SJCRH30 (cell line): ENCODE results near the gene ARL14. TPM values are rescaled to one million over a fixed set of nuclear protein-coding genes. Genes with fewer than 3 reads are reported as not detected.

ENCODE experiments used
- DNase-seq, 2 experiments: peaks; one replicate each; pipeline ENCODE4 v3.0.0-alpha.2; 2015 to 2020
- H3K27ac ChIP-seq: fragments of 250-450 bp; sonication (Bioruptor Pico); 2 replicates; pipeline ENCODE4 v1.5.1; 2020; ENCODE audit warnings: mild to moderate bottlenecking, moderate library complexity
- H3K27me3 ChIP-seq: fragments of 250-450 bp; sonication (Bioruptor Pico); 2 replicates; pipeline ENCODE4 v1.5.1; 2020; ENCODE audit warnings: mild to moderate bottlenecking, moderate library complexity
- H3K36me3 ChIP-seq: fragments of 250-450 bp; sonication (Bioruptor Pico); 2 replicates; pipeline ENCODE4 v1.5.1; 2020; ENCODE audit warnings: mild to moderate bottlenecking, moderate library complexity
- H3K4me1 ChIP-seq: fragments of 250-450 bp; sonication (Bioruptor Pico); 2 replicates; pipeline ENCODE4 v1.5.1; 2020; ENCODE audit warnings: mild to moderate bottlenecking, moderate library complexity
- H3K4me3 ChIP-seq: fragments of 250-450 bp; sonication (Bioruptor Pico); 2 replicates; pipeline ENCODE4 v1.5.1; 2020; ENCODE audit warnings: mild to moderate bottlenecking, moderate library complexity
- H3K9me3 ChIP-seq: fragments of 250-450 bp; sonication (Bioruptor Pico); replicated peaks from 2 replicates; pipeline ENCODE4 v1.5.1; 2020; ENCODE audit warnings: mild to moderate bottlenecking, moderate library complexity
- total RNA-seq: library from RNA; depleted of rRNA; stranded (reverse); fragments of >200 nt; shearing (Covaris generic); gene quantifications from 2 replicates; pipeline ENCODE4 v1.2.3, GENCODE V29; 2014; rRNA removed

Gene ARL14
- not detected in 2 replicates for total RNA-seq

DNA sequence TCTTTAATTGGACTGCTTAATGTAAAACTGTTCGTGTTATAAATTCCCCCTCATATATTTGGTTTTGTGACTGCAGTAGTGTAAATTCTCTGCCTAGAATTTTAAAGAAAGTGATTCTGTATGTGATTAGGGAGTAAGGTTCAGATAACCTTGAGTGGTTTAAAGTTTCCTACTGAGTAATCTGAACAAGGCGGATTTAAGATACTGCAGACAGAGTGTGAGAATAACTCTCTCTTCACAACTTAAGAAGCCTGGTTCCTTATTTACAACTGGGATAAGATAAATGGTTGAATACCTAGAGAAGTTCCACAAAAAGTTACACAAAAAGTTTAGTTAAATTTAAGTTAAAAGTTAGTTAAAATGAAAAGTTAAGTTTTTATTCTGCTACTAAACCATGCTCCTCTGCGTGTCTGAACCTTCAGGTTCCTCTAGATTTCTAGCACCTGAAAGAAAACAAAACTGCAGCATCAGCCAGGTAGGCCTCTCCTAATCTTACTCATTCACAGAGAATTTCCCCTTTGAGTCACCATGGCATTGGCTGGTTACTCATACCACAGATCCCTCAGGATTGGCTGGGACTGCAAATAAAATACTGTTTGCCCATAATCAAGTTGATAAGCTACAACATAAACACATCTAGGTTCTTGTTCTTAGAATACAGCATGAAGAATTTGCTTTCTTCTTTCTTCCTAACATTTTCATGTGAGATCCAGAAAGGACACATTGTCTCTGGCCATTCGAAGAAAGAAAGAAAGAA is at the start of gene ARL14:
Gene ARL14, plus strand, starts transcription at position 614 of the 757 bp plus-strand sequence. CDS start 187 bp downstream, outside the sequence.
- no peak within 1 kb of the TSS for H3K27ac ChIP-seq
- H3K4me3 ChIP-seq = no peak within 1 kb of the TSS
- H3K9me3 ChIP-seq = no peaks in the 10 kb centered on the region
- H3K27me3 ChIP-seq = no peaks in the 10 kb centered on the region
- DNase-seq = no peak
- H3K36me3 ChIP-seq = no peaks in the 10 kb centered on the region
- no peaks in the 10 kb centered on the region for H3K4me1 ChIP-seq

DNA sequence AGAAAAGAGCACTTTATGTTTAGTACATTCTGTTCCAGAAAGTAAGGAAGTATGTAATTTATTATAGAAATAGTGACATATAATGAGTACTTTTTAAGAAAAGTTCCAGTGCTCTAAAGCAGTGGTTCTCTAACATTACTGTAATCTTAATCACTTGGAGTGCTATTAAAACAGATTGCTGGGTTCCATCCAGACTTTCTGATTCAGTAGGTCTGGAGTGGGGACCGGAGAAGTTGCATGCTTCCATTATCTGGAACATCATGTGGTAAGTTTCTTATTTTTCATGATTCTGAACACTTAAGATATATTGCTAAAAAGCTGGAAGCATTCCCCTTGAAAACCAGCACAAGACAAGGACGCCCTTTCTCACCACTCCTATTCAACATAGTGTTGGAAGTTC is 47.5 kb upstream of the ARL14 start:
- H3K27ac ChIP-seq = no peak overlapping the region
- no peak overlapping the region for H3K4me3 ChIP-seq
- no peaks in the 10 kb centered on the region for H3K4me1 ChIP-seq
- no peak for DNase-seq
- no peaks in the 10 kb centered on the region for H3K27me3 ChIP-seq
- H3K9me3 ChIP-seq = no peaks in the 10 kb centered on the region
- no peaks in the 10 kb centered on the region for H3K36me3 ChIP-seq

DNA sequence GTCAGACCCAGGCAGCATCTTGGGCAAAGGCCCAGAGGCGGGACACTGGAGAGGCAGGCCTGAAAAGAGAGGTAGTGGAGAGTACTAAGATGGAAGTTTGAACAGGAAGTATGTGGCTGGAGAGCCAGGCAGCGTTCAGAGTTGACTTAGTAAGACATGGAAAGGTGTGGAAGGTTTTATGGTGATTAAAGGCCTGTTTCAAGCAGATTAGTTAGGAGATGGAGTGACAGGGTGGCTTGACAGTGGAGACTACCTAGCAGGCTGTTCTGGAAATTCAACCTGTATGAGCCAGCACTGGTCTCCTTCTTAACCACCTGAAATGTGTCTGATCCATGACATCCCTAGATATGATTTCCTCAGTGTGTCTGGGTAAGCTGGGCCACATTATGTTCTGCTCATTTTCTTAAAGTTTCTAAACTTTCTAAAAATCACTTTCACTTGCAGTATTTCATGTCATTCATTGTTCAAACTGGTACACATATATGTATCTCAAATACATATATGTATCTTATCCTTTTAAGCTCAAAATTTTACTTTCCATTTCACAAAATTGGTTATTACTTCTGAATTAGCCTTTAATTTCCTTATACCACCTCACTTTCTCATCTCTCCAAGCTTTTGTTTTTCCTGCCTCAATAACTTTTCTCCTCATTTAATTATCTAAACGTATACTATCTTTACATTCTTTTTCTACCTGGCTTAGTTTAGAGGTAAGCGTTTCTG is 43.4 kb upstream of the ARL14 start:
- no peak overlapping the region for H3K27ac ChIP-seq
- H3K9me3 ChIP-seq = no peaks in the 10 kb centered on the region
- no peak for DNase-seq
- H3K4me3 ChIP-seq = no peak overlapping the region
- H3K36me3 ChIP-seq = no peaks in the 10 kb centered on the region
- H3K27me3 ChIP-seq = no peaks in the 10 kb centered on the region
- H3K4me1 ChIP-seq = no peaks in the 10 kb centered on the region

DNA sequence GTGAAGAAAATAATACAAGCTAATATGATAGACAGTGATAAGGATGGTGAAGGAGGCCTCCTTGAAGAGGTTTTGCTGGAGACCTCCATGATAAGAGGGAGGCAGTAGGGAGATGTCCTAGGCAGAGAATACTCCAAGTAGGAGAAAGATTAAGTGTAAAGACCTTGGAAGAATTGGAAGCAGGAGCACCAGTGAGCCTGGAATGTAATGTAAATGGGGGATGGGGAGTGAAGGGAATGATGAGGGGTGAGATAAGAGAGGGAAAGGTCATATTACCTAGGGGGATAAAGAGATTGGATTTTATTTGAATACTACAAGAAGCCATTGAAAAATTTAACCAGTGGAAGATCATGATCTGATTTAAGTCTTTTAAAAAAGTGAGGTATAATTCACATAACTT is 41.7 kb upstream of the ARL14 start:
- Histone ChIP-seq H3K36me3 (no peaks in the 10 kb centered on the region), H3K27me3 (no peaks in the 10 kb centered on the region), H3K4me3 (no peak overlapping the region), H3K4me1 (no peaks in the 10 kb centered on the region), H3K27ac (no peak overlapping the region), H3K9me3 (no peaks in the 10 kb centered on the region)
- no peak for DNase-seq

DNA sequence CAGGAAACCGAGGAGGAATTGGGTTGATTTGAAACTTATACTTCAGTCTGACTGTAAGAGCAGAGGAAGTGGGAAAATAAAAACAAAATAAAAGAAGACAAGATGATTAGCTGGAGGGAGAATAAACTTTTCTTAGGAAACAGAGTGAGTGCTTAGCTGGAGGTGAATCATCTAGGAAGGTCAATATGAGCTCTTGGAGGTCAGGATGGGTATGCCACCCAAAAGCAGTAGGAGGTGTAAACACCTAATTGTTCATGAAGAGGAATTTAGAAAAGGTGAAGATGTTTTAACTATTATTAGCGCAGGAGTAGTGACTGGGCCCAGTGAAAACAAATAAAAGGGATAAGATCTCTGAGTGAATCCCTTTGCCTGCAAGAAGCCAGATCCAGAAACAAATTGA is 39.9 kb upstream of the ARL14 start:
- Histone ChIP-seq H3K27ac (no peak overlapping the region), H3K4me1 (no peaks in the 10 kb centered on the region), H3K9me3 (no peaks in the 10 kb centered on the region), H3K27me3 (no peaks in the 10 kb centered on the region), H3K36me3 (no peaks in the 10 kb centered on the region), H3K4me3 (no peak overlapping the region)
- DNase-seq = no peak

DNA sequence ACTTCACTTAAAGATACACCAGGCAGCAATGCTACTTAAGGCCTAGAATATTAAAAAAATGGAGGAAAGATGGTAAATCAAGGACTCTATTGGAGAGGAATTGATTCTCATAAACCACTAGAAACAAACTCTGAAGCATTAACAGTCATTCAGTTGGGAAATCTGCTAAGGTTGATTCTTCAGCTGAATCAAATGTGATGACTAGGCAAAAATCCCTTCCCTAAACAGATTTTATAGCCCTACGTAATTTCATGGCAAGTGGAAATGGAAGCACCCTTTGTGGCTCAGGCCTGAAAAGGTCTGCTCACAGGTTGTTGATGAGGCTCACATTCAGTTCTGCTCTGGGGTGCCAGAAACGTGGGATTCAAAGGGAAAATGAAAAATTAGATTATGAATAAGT is 38.8 kb upstream of the ARL14 start:
- Histone ChIP-seq H3K36me3 (no peaks in the 10 kb centered on the region), H3K4me1 (no peaks in the 10 kb centered on the region), H3K9me3 (no peaks in the 10 kb centered on the region), H3K27me3 (no peaks in the 10 kb centered on the region), H3K27ac (no peak overlapping the region), H3K4me3 (no peak overlapping the region)
- DNase-seq = no peak

DNA sequence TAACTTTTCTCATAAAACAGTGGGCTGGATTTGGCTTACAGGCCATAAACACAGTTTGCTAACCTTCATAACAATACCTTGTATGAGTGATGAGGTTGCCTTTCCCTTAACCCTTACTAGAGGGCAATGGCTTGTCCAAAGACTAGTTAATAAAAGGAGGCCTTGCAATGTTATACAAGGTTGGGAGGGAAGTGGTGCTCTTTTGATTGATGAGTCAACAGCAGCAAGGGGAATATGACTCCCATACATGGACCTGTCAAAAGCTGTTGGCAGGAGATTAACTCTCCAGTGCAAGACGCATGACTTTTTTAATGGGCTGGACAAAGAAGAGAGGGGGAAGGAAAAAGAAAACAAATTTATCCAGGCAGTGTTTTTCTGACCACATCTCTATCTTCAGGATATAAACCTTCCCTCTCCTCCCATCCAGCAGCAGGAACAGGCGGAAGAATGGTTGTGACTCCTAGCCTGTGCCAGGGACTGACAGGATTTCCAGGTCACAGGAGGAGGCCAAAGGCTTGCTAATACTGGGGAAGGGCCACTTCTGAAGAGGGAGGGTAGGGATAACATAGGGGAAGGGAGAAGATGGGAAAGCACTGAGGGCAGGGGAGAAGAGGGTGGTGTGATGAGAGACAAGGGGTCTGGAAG is 35.2 kb upstream of the ARL14 start:
- no peak overlapping the region for H3K27ac ChIP-seq
- no peaks in the 10 kb centered on the region for H3K36me3 ChIP-seq
- H3K9me3 ChIP-seq = no peaks in the 10 kb centered on the region
- H3K4me3 ChIP-seq = no peak overlapping the region
- no peaks in the 10 kb centered on the region for H3K27me3 ChIP-seq
- DNase-seq = no peak
- no peaks in the 10 kb centered on the region for H3K4me1 ChIP-seq

DNA sequence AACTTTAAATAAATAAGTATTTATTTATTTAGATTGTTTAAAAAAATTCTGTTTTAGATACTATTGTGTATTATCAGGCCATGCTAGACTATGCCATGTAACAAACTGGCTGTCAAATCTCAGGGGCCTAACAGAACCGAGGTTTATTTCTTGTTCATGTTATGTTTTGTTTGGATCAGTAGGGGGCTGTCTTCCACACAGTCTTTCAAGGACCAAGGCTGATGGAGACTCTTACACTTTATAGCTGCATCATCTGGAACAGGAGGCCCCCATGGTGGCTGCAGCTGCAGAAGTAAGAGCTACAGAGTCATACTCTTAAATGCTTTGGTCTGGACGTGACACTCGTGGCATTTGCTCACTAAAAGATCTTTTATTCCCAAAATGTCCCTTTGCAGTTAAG is 33.0 kb upstream of the ARL14 start:
- Histone ChIP-seq H3K4me1 (no peaks in the 10 kb centered on the region), H3K9me3 (no peaks in the 10 kb centered on the region), H3K27me3 (no peaks in the 10 kb centered on the region), H3K4me3 (no peak overlapping the region), H3K36me3 (no peaks in the 10 kb centered on the region), H3K27ac (no peak overlapping the region)
- peak in 1 of 2 experiments; percentile 12 for DNase-seq

DNA sequence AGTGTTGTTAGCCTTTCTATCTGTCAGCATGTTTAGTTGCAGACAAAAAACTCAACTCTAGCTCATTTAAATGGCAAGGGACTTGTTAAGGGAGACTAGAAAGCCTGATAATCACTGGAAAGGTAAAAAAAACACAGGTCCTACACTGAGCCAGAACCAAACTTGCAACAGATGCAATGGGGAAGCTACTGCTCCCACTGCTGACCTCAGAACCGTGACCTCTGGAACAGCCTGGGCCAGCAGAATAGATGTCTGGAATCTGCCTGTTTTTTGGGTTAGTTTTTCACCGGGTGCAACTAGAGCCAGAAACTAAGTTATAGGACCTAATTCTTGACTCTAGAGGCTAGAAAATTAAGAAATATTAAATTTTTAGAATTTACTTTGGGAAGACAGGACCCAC is 32.5 kb upstream of the ARL14 start:
- DNase-seq = no peak
- Histone ChIP-seq H3K4me1 (no peaks in the 10 kb centered on the region), H3K9me3 (no peaks in the 10 kb centered on the region), H3K4me3 (no peak overlapping the region), H3K27ac (no peak overlapping the region), H3K27me3 (no peaks in the 10 kb centered on the region), H3K36me3 (no peaks in the 10 kb centered on the region)

DNA sequence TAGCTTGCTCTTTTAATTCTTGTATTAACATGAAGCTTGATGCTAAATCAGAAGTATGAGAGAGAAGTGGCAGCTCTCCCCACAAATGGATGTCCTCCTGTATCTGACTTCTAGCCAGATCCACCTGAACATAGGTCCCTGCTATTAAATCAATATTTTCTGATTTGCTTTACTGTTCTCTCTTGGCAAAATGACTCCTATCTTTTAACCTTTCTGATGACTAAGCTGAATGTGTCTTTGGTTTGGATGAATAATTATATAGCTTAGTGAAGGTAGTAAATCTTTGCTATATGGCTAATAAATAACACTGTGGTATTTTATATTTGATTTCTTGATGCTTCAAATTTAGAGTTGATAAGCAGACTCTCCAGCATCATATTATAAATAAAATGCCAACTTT is 28.3 kb upstream of the ARL14 start:
- no peak overlapping the region for H3K4me3 ChIP-seq
- H3K9me3 ChIP-seq = no peaks in the 10 kb centered on the region
- H3K36me3 ChIP-seq = no peaks in the 10 kb centered on the region
- no peak for DNase-seq
- no peak overlapping the region for H3K27ac ChIP-seq
- H3K27me3 ChIP-seq = no peaks in the 10 kb centered on the region
- H3K4me1 ChIP-seq = no peaks in the 10 kb centered on the region

DNA sequence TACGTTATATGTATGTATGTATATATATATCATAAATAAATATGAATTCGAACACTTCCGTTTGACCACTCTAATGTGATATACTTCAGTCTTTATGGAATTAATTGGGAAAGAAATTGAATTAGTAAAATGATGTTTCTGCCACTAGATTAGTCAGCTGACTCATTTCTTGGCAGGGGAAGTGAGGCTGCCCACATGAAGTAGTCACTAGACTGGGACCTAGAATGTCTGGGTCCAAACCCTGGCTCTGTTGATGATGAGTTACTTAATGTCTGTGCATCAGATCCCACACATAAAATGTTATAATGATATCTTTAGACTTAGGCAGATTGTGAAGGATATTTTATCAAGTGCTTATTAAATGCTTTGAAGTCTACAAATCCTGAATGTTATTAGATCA is 27.4 kb upstream of the ARL14 start:
- Histone ChIP-seq H3K9me3 (no peaks in the 10 kb centered on the region), H3K27me3 (no peaks in the 10 kb centered on the region), H3K4me1 (no peaks in the 10 kb centered on the region), H3K36me3 (no peaks in the 10 kb centered on the region), H3K4me3 (no peak overlapping the region), H3K27ac (no peak overlapping the region)
- DNase-seq = no peak

DNA sequence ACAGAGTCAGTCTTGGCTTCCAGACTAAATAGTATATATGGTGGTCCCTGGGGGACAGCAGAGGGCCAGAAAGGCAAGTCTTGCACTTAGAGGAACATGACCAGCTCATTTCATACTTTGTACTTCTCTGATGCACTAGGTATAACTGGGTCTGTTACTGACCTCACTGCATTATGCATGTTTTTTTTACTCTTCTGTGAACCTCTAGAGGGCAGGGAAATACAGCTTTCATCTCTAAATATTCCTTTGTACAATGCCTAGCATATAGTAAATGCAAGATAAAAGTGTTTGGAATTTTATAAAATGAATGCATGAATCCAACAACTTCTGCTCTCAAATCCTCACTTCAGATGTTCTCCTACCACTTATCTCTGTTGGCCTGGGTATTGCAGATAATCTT is 23.4 kb upstream of the ARL14 start:
- Histone ChIP-seq H3K27me3 (no peaks in the 10 kb centered on the region), H3K4me3 (no peak overlapping the region), H3K27ac (no peak overlapping the region), H3K9me3 (no peaks in the 10 kb centered on the region), H3K36me3 (no peaks in the 10 kb centered on the region), H3K4me1 (no peaks in the 10 kb centered on the region)
- DNase-seq = no peak

DNA sequence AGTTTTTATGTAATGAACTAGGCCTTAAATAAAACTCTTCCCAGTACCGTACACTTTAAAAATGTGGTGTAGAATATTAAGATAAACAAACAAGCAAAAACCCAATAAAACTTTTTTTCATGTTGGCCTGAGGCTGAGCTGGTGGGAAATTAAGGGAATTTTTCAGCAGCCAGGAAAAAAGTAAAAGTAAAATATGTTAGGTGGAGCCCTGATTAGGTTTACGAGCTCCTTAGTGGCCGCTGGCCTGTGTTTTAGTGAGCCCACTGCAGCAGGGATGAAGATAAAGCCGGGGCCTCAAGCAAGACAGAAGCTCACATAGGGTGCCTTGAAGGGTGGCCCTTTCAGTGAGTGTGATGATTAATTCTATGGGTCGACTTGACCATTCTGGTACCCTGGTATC is 16.1 kb upstream of the ARL14 start:
- H3K27ac ChIP-seq = no peak overlapping the region
- H3K9me3 ChIP-seq = no peaks in the 10 kb centered on the region
- no peaks in the 10 kb centered on the region for H3K4me1 ChIP-seq
- no peaks in the 10 kb centered on the region for H3K27me3 ChIP-seq
- no peak overlapping the region for H3K4me3 ChIP-seq
- H3K36me3 ChIP-seq = no peaks in the 10 kb centered on the region
- DNase-seq = no peak

DNA sequence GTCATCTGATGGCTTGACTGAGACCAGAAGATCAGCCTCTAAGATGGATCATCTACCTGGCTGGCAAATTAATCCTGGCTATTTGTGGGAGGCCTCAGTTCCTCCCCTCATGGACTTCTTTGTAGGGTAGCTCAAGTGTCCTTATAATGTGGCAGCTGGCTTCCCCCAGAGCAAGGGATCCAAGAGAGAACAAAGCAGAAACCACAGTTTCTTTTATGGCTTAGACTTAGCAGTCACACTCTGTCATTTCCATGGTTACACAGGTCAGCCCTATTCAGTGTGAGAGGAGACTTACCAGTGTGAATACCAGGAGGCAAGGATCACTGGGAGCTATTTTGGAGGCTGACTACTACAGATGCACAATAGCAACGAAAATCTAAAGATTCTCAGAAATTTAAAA is 15.3 kb upstream of the ARL14 start:
- peak in 1 of 2 experiments; percentile 45 for DNase-seq
- Histone ChIP-seq H3K4me1 (no peaks in the 10 kb centered on the region), H3K36me3 (no peaks in the 10 kb centered on the region), H3K27me3 (no peaks in the 10 kb centered on the region), H3K9me3 (no peaks in the 10 kb centered on the region), H3K4me3 (no peak overlapping the region), H3K27ac (no peak overlapping the region)

DNA sequence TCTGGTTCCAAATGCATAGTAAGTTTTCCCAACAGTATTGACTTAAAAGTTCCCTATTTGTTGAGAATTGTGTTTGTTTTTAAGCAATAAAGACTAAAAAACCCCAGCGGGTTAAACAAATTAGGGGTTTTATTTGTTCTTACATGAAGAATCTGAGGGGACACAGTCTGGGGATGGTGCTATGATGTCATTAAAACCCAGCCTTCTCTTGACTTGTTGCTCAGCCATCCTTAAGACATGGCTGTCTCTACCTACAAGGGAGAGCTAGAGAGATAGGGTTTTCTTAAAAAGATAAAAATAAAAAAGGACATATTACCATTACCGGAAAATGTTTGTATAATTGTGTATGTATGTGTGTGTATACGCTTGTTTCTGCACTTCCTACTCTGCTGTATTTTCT is 11.7 kb upstream of the ARL14 start:
- Histone ChIP-seq H3K27ac (no peak overlapping the region), H3K27me3 (no peaks in the 10 kb centered on the region), H3K4me3 (no peak overlapping the region), H3K36me3 (no peaks in the 10 kb centered on the region), H3K9me3 (no peaks in the 10 kb centered on the region), H3K4me1 (no peaks in the 10 kb centered on the region)
- no peak for DNase-seq
